Caco-2 (cell line): Measurements from ENCODE around the gene FAM168A. TPM values are rescaled to one million over a fixed set of nuclear protein-coding genes. Genes with fewer than 3 reads are reported as not detected.

ENCODE experiments used
- BruUV-seq: library from RNA; stranded (reverse); fragments of 400-500 nt; replicated peaks from 2 replicates; lab custom pipeline; 2021; lab: Mats Ljungman, UMichigan
- CTCF ChIA-PET: fragments of 300-600 bp; sonication (Branson Sonifier 250); formaldehyde crosslinking; loops from one replicate; lab custom pipeline; 2022; ENCODE audit warnings: antibody characterized with exemption; lab: Charles Lee
- POLR2A ChIA-PET: fragments of 300-600 bp; sonication (Branson Sonifier 250); formaldehyde crosslinking; loops from one replicate; lab custom pipeline; 2022; ENCODE audit warnings: antibody characterized with exemption; lab: Charles Lee
- DNase-seq, 2 experiments: peaks; one replicate each; pipeline versions ENCODE4 v3.0.0 to v3.0.0-alpha.2; 2020 to 2022
- H3K27me3 ChIP-seq: replicated peaks from 2 replicates; pipeline ENCODE4 v1.6.0; 2011; ENCODE audit warnings: low read length; ENCODE audit not compliant: control insufficient read depth, insufficient read depth
- H3K36me3 ChIP-seq: 2 replicates; pipeline ENCODE4 v1.5.1; 2011; ENCODE audit warnings: low read length; ENCODE audit not compliant: control insufficient read depth, insufficient read depth
- H3K4me1 ChIP-seq: fragments of 250-450 bp; sonication (Bioruptor Pico); 2 replicates; pipeline ENCODE4 v1.5.1; 2020; ENCODE audit warnings: mild to moderate bottlenecking
- H3K4me3 ChIP-seq: 2 replicates; pipeline ENCODE4 v1.5.1; 2011; ENCODE audit warnings: low read depth, mild to moderate bottlenecking, control low read depth, low read length
- H3K9me3 ChIP-seq: fragments of 250-450 bp; sonication (Bioruptor Pico); 2 replicates; pipeline ENCODE4 v1.5.1; 2020; ENCODE audit warnings: mild to moderate bottlenecking, moderate library complexity
- H3K27ac Mint-ChIP-seq: one replicate; pipeline ENCODE4 v1.8.0; 2022; ENCODE audit warnings: mixed read lengths; ENCODE audit not compliant: unreplicated experiment
- H3K27me3 Mint-ChIP-seq: one replicate; pipeline ENCODE4 v1.8.0; 2022; ENCODE audit warnings: mixed read lengths; ENCODE audit not compliant: insufficient read depth, unreplicated experiment
- H3K36me3 Mint-ChIP-seq: one replicate; pipeline ENCODE4 v1.8.0; 2022; ENCODE audit warnings: mild to moderate bottlenecking, mixed read lengths; ENCODE audit not compliant: insufficient read depth, unreplicated experiment
- H3K4me1 Mint-ChIP-seq: one replicate; pipeline ENCODE4 v1.8.0; 2022; ENCODE audit warnings: low read depth, mixed read lengths; ENCODE audit not compliant: unreplicated experiment
- H3K4me3 Mint-ChIP-seq: one replicate; pipeline ENCODE4 v1.8.0; 2022; ENCODE audit warnings: mild to moderate bottlenecking, moderate library complexity, mixed read lengths; ENCODE audit not compliant: unreplicated experiment
- H3K9me3 Mint-ChIP-seq: one replicate; pipeline ENCODE4 v1.8.0; 2022; ENCODE audit warnings: mixed read lengths; ENCODE audit not compliant: unreplicated experiment
- CTCF ChIP-seq, 2 experiments: fragments of 200-600 bp in 1 of 2; IDR thresholded peaks; 1 replicate in 1 of 2; 2 replicates in 1 of 2; pipeline versions ENCODE4 v1.5.1 to v1.8.0; 2011 to 2022; ENCODE audit warnings: antibody characterized with exemption in 1 of 2, control low read depth in 1 of 2, inconsistent platforms in 1 of 2, low read depth in 1 of 2, low read length in 1 of 2, mild to moderate bottlenecking in 1 of 2, moderate library complexity in 1 of 2; ENCODE audit not compliant: insufficient read depth in 1 of 2, severe bottlenecking in 1 of 2, unreplicated experiment in 1 of 2
- intact Hi-C: fragments of 100-400 bp; cut with micrococcal nuclease; formaldehyde crosslinking; loops from one replicate; pipeline ENCODE4 v1.10.0; 2022; ENCODE audit not compliant: unreplicated experiment
- total RNA-seq: library from RNA; stranded (reverse); gene quantifications from 2 replicates; pipeline ENCODE4 v1.2.3, GENCODE V29; 2022

FAM168A gene
- total RNA-seq, 1 experiment from 2014 or later = 46.0 TPM

GRCh38 chr11:73361953-73362776, 235.7 kb downstream of the FAM168A start:
- no peaks in the 10 kb centered on the region for H3K9me3 Mint-ChIP-seq
- BruUV-seq = no TSS peak
- H3K36me3 Mint-ChIP-seq = peaks cover 40% of the 10 kb centered on the region
- no peak for TF ChIP-seq CTCF (IDR thresholded peaks at IDR 0.05; ENCODE audit: insufficient read depth in 1 of 2, low read depth in 1 of 2, low read length in 1 of 2, severe bottlenecking in 1 of 2, unreplicated experiment in 1 of 2)
- CTCF ChIA-PET = interaction anchor here (1.2 to 2.0 kb wide), 4 partner anchors 11 to 73 kb away, joined by 3 to 18 read pairs (median 9); no protein-coding TSS in a partner anchor
- intact Hi-C loops = no loop called here
- Histone ChIP-seq H3K4me1 (no peaks in the 10 kb centered on the region), H3K36me3 (peaks cover 22% of the 10 kb centered on the region), H3K9me3 (no peaks in the 10 kb centered on the region), H3K27me3 (no peaks in the 10 kb centered on the region), H3K4me3 (no peak overlapping the region)
- DNase-seq = no peak
- H3K27me3 Mint-ChIP-seq = no peaks in the 10 kb centered on the region
- POLR2A ChIA-PET = no interaction called here
- no peak overlapping the region for H3K27ac Mint-ChIP-seq
- H3K4me1 Mint-ChIP-seq = no peaks in the 10 kb centered on the region
- H3K4me3 Mint-ChIP-seq = no peak overlapping the region

- Histone ChIP-seq H3K36me3 (peaks cover 20% of the 10 kb centered on the region), H3K4me1 (no peaks in the 10 kb centered on the region), H3K4me3 (no peak overlapping the region), H3K27me3 (no peaks in the 10 kb centered on the region), H3K9me3 (no peaks in the 10 kb centered on the region)
- no peaks in the 10 kb centered on the region for H3K4me1 Mint-ChIP-seq
- ChIA-PET CTCF (interaction anchor here (0.6 to 3.1 kb wide), 31 partner anchors 10 to 118 kb away, joined by 3 to 77 read pairs (median 4); partner anchors contain the start of genes ARHGEF17 and RELT), POLR2A (interaction anchor here (0.8 to 1.1 kb wide), 3 partner anchors 26 to 54 kb away, joined by 3 to 18 read pairs (median 3); no protein-coding TSS in a partner anchor)
- no peaks in the 10 kb centered on the region for H3K9me3 Mint-ChIP-seq
- intact Hi-C loops = loop anchor here (1.0 kb wide), 2 partner anchors 14 to 54 kb away; no protein-coding TSS in a partner anchor
- no peak overlapping the region for H3K4me3 Mint-ChIP-seq
- no TSS peak for BruUV-seq
- TF ChIP-seq CTCF (IDR thresholded peaks at IDR 0.05; ENCODE audit: insufficient read depth in 1 of 2, low read depth in 1 of 2, low read length in 1 of 2, severe bottlenecking in 1 of 2, unreplicated experiment in 1 of 2) = no peak
- no peak overlapping the region for H3K27ac Mint-ChIP-seq
- no peak for DNase-seq
- H3K27me3 Mint-ChIP-seq = no peaks in the 10 kb centered on the region
- peaks cover 35% of the 10 kb centered on the region for H3K36me3 Mint-ChIP-seq
These were observed 237.1 kb downstream of the FAM168A start for GRCh38 chr11:73360743-73361369.
